ENCODE results near the gene ADAMTS4.

ADAMTS4 gene

DNA sequence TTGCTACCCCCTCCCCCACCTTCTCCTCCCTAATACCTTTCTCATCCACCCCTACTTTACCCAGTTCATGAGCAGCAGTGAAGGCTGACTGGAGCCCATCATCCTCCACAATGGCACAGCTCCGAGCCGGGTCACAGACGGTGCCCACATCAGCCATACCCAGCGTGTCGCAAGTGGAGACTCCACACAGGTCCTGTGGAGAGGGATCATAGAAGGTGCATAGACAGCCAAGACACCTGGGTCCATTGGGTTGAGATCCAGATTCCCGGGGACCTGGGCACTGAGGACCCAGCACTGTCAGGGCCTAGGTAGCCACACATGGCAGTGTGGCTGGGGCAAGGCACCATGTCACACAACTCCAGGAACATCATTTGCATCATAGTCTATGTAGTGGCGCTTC lies 2.7 kb downstream of the ADAMTS4 start:
- no peak for DNase-seq

DNA sequence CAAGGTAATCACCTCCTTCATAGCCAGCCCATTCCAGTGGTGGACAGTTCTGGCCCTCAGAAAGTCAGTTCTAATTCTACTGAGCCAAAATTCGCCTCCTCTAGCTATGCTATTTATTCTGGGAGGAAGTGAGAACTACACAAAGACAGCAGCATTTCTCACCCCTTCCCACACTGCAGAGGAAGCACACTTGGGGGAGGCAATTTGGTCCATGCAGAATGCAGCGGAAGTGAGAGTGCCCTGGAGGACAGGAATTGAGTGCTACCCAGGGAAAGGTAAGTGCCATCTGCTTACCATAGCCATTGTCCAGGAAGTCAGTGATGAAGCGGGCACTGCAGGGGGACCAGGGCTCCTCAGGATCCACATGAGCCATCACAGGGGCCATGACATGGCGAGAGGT lies 3.7 kb downstream of the ADAMTS4 start:
- no peak for DNase-seq

DNA sequence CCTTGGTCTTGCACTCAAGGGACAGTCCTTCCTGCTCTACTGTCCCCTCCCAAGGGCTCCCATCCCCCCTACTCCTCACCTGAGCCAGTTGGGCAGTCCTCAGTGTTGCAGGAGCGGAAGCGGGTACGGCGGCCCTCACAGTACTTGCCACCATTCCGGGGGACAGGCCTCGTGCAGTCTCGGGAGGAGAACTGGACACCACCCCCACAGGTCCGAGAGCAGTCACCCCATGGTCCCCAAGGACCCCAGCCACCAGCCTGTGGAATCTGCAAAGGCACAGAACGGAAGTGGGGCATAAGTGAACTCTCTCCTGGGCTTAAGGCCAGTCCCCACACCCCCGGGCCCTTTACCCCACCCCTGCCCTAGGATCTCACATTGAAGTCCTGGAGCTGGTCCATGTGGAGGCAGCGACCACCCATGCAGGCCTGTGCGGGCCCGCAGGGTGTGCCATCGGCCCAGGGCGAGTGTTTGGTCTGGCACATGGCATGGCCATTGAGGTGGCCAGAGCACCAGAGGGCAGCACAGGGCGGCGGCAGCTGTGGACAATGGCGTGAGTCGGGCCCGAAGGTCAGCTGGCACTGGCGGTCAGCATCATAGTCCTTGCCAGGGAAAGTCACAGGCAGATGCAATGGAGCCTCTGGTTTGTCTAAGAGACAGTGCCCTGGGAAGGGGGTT lies 5.2 kb downstream of the ADAMTS4 start:
- no peak for DNase-seq

DNA sequence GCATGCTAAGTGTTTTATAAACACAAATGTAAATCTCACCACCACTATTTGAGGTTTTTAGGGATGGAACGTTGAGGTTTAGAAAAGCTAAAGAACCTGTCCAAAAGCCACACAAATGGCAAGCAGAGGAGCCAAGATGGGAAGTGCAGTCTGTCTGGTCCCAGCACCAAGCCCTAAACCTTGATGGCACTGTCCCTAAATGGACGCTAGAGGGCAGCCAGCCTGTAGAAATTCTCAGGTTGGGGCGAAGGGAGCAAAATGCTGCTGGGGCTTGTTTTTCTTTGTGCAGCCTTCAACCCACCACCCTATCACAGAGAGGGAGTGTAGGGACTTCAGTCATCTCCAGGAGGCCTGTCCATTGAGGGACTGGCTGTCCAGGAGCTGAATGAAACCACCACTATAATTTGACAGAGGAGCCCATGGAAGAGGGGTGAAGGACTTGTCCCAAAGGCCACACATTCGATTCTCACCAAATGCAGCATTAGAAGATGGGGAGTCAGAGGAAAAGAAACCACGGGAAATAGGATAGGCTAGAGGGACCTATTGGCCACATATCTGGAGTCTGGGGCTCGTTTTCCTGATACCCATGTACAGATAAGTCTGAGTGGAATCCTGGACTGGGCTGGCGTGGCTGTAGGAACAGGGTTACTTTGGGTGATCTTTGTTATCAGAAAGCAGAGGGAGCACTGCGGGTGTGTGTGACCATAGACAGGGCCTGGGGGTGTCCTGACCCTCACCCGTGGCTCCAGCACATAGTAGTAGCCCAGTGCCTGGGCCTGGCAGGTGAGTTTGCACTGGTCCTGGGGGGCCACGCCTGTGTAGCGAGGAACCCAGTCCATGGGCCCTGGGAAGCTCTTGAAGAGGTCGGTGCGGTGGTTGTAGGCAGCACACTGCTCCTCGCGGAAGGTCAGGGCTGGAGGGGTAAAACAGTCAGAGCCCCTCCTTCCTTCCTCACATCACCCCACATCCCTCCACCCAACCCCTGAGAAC lies 6.1 kb downstream of the ADAMTS4 start:
- DNase-seq, result peak; percentile 63

DNA sequence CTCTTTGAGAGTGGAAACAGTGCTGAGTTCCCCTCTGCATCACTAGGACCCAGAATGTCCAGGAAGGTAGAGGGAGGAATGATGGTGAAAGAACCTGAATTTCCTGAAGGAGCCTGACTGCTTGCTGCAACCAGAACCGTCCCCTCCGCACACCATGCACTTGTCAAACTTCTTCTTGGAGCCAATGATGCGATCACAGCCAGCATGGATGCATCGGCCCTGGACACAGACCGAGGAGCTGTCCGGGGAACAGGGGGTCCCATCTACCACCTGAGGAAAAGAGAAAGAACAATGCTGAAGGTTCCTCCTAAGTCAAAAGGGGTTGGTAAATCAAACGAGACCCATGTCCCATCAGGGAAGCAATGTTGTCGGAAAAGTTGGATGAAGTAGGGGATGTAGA lies 6.9 kb downstream of the ADAMTS4 start:
- no peak for DNase-seq

DNA sequence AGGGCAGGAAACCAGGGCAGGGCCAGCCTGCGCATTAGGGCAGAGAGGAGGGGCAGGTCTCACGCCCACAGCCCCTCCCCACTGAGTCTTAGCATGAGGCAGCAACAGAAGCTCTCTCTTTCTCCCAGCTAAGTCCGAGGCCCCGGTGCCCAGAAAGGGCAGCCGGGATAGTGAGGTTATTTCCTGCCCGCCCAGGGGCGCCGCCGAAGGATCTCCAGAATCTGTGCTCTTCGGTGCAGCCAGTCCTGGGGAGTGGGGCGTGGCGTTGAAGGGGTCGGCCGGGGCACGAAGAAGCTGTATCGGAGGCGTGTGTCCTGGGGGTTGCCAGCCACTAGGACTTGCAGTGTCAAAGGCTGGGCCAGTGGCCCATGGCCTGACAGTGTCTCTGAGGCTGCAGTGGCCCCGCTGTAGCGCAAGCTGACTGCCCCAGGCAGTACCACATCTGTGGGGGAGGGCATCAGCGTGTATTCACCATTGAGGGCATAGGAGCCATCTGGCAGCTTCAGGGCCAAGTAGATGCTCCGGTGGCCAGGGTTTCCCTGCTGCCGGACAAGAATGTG lies 7.8 kb downstream of the ADAMTS4 start:
- DNase-seq, result no peak

DNA sequence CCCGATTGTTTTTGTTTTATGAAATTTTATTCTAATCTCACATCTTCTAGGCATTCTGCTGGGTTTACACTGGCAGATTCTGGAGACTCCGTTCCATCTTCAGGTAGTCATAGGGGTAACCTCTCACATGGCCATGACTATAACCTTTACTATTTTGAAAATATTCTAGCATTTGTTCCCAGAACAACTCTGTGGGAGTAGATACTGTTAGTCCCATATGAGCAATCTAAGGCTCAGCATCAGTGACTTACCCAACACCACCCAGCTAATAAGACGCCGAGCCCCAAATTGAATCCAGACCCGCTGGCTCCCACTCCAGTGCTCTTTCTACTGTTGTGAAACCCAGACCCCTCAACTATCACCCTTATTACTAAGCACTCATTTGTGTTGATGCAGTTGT lies 9.8 kb downstream of the ADAMTS4 start:
- no peak for DNase-seq

DNA sequence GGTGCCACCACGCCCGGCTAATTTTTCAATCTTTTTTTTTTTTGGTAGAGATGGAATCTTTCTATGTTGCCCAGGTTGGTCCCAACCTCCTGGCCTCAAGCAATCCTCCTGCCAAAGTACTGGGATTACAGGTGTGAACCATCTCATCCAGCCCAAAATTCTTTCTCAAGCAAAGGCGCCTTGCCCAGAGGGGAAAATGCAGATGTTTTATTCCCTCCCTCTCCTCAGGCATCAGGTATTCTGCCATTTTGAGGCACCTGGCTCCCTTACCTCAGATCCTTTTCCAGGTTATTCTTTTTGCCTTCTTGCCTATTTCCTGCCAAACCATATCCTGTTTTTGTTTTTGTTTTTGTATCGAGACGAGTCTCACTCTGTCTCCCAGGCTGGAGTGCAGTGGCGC lies 10.5 kb downstream of the ADAMTS4 start:
- DNase-seq, result no peak

DNA sequence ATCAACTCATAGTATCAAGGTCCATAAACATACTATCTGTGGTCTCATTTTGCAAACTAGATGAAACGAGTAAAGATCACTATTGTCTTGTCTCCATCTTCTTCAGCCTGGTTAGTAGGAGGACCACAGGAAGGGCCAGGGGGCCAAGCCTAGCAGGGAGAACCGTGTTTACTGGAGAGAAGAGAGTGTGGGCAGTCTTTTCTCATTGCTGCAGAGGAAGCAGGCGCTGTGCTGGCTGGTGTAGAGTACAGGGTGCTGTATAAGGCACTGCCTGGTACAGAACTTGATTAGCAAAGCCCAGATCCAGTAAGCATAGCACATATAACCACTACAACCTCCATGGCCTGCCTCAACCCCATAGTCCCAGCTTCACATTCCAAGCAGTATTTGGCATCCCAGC lies 11.5 kb downstream of the ADAMTS4 start:
- no peak for DNase-seq

DNA sequence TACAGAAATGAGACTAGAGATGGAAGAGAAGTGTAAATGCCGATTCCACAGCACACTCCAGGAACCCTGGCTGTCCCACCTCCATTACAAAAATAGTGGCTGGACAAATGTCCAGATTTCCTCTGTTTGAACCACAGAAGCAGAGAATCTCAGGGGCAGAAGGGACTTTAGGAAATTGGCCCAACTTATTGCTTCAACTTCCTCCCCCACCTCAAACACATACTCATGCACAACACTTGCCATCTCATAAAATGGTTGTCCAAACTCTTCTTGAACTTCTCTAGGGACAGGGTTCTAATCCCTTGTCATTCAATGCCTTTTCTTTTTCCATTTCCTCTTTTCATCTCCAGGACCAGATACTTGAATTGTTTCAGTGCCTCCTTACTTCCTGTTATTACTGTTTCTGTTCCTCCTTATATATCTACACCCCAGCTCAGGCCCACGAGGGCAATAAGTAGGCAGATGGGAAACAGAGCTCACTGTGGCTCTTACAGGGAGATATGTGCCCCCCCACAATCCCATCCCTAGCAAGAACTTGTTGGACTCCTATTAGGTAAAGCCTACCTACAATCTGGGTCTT lies 13.0 kb downstream of the ADAMTS4 start:
- no peak for DNase-seq

DNA sequence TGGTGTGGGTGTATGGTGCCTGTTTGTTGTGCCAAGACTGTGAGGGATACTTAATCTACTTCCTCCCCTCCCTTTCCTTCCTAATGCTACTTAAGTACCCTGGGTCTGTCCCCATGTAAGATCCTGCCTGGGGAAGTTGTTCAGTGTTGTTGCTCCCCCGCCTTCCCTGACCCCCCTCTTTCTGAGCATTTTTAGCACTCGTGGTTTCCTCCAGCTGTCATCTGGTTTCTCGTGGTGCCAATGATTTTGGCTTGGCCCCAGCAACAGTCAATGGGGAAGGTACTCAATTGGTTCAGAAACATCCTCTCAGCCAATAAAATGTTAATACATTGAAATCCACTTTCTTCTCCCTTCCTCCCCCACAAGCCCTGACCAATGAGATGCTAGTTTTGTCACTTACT lies 13.6 kb downstream of the ADAMTS4 start:
- DNase-seq, result peak; percentile 69

DNA sequence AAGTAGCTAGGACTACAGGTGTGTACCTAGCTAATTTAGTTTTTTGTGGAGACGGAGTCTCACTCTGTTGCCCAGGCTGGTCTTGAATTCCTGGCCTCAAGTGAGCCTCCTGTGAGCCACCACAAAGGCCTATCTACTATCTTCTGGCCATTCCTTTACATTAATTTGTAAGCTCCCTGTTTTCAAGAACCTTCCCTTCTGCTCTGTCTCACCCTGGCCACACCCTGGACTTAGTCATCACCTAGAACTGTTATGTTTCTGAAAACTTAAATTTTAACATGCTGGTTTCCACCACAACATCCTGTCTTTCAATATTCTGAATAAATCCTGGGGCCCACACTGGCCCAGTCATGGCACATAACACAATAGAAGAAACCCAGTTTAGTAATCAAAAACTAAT lies 16.6 kb downstream of the ADAMTS4 start:
- DNase-seq, result peak; percentile 42

DNA sequence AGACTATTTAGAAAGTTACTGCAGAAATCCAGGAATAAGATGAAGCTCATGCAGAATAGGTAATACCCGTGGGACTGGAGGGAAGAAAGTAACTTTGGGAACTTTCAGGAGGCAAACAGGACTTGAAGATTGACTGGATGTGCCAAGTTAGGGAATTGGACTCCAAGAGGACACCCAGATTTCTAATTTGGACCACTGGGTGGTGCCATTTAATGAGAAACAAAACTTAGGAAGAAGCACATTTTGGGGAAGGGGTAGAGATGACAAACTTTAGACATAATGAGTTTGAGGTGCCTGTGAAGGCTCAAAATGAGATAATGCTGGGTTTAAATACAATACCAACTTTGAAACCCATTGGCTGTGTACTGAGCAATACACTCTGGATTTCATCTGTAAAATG lies 18.2 kb downstream of the ADAMTS4 start:
- no peak for DNase-seq

DNA sequence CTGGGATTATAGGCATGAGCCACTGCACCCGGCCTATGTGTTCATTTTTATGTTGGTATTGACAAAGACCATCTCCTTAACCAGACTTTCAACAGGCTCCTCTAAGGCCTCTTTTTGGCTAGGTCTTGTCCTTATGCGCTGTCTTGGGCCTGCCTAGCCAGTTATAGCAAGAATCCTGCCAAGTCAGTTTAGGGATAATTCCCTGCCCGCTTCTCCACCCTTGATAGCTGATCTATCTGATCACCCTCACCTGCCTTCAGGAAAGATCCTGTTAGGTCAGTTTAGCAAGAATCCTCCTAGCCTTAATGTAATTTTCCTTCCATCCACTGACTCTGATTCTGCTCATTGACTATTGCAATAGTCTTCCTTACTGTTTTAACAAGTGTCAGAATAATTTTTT lies 19.2 kb downstream of the ADAMTS4 start:
- no peak for DNase-seq

DNA sequence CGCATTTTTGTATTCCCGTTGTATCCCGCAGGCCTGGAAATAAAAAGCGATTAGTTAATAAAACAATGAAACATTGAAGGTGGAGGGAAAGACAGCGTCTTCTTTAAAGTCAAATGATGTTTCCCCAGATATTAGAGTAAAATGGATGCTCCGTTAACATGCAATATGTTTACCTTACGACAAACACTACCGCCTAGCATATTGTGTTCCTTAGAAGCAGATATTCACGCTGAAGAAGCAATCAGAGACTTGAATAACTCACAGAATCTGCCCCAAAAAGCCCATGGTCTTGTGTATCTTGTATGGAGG lies 21.0 kb downstream of the ADAMTS4 start:
- no peak for DNase-seq

DNA sequence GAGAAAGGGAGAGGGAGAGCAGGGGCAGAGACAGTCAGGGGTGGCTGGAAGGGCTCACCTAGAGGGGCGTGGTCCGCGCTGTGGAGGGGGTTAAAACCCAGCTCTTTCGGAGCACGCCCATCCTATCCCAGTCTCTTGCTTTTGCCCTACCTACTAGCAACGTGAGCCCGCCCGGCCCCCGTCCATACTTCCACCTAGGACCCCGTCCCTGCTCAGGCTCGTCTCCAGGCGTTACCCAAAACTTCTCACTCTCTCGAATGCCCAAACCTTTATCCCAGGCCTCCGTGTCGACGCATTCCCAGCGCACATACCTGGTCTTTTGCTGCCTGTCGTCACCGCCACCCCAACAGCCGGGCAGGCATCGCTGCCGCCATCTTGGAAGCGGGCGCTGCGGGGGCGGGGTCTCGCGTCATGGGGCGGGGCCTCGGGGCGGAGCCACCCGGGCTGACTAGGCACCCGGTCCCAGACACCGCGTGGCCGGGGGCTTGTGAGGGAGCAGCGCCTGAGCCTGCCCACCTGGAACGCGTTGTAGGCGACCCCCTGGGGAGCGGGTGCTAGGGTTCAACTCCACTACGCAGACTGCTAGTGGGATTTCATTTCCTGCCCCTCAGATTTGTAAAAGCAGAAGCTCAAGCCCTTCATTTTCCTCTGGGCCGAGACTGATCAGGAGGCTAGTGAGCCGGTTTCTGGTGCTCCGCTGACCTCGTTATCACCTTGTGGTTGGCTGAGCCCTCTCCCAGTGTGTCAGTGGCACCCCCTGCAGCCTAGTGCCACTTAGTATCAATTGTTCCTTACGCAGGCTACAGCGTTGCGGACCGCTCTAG lies 21.5 kb downstream of the ADAMTS4 start, which contains the start of gene B4GALT3:
Gene B4GALT3, minus strand, starts transcription at position 396 of the 824 bp plus-strand sequence. CDS start 1,447 bp downstream, outside the sequence.
- DNase-seq, result peak; percentile 79

DNA sequence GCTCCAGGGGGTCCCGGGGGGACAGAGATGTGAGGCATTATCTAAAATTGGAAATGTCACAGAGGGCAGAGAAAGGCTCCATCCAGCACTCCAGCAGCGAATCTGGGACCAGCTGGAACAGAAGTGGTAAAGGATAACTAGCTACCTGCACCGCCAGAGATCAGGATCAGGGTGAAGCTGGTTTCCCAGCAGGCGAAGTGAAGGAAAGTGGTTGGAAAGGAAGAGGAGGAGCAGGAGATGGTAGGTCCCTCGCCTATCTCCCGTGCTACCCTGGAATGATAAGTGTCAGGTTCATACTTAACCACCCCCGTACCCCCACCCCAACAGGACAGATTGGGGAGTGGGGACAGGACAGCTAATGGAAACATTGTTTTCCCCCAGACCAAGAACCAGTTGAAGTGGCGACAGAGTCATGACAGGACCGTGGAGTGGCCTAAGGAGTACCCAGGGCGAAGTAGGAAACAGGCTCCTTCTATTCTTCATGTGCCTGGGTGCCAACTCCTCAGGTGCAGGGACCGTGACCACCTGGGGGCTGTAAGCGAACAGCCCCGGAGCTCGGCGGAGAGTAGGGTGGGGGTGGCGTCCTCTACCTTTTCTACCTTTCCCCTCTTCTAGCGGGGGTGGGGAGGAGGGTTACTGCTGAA lies 22.3 kb downstream of the ADAMTS4 start:
- no peak for DNase-seq

DNA sequence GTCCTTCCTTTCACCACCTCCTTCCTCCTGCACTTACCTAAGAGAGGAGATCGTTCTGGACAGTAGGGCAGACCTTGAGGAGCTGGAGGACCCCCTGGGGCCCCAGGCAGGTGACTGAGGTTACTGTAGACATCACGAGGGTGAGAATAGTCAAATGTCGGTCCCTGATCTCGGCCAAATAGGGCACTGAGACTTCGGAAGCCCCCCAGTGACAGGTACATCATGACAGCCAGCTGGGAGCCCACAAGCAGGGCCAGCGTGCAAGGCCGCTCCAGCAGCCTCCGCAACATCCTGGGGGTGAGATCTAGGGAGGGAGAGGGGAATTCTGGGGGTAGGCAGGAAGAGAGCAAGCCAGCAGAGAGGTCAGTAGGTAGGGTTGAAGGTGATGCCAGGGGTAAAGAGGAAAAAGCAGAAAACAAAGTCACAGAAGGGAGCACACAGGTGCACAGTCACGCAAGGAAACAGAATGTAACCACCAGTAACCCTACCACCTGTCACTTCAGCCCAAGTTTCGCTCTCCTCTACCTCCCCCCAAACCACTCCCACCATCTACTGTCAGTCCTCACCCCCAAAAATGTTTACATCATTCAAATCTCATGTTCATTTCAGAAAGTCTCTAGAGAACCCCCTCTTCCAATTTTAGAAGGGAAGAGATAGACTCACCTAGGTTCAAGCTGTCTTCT lies 22.9 kb downstream of the ADAMTS4 start:
- no peak for DNase-seq

DNA sequence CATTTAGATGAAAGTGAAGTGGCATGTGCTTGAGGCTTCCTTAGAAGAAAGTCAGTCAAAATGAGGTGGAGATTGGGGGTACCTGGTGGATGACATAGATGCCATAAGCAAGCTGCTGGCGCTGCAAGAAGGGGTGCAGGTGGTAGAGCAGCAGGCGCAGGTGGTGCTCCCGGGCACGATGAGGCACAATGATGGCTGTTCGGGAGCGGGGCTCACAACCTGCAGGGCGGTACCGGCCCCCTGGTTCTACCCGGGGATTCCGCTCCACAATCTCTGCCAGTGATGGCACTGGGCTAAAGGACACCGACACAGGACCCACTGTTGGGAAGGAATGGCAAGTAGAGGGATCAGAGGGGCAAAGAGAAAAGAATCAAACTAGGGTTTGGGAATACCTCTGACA lies 23.9 kb downstream of the ADAMTS4 start:
- no peak for DNase-seq

DNA sequence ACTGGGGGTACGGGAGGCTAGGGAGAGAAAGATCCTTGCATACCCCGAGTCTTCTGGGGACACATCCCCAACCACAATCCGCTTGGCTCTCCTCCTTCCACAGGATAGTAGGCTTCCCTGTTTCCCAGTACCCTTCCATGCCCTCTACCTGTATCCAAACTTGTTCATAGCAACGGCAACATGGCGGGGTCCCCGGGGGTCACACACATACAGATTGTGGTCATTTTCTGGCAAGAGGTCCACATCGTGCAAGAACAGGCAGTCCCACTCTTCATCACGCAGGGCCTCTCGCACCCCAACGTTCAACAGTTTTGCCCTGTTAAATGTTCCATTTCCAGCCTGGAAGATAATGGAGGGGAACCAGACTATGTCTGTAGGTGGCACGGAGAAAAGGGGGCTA lies 25.1 kb downstream of the ADAMTS4 start:
- no peak for DNase-seq

DNA sequence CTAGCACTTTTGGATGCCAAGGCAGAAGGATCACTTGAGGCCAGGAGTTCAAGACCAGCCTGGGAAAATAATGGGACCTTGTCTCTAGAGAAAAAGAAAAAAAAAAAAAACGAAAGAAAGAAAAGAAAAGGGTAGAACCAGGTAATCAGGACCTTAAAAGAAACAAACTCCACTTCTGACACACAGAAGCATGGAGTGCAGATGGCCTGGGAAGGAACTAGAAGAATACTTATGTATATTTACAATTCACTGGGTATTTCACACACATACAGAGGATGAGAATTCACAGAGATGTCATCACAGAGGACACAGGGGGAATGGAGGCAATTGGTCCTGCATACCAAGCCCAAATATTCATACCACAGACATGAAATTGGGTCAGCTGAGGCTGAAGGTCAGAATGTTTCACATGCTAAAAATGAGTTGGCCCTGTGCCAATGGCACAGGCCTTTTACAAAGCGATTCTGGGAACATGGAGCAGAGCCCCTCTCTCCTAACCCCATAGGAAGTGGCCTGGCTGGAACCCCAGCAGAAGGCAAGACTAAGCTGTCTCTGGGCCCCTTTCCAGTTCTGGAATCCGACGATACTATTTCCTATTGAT lies 26.0 kb downstream of the ADAMTS4 start:
- DNase-seq, result peak; percentile 94
